ENCODE data around the gene HDAC9. TPM values are rescaled to one million over a fixed set of nuclear protein-coding genes. Genes with fewer than 3 reads are reported as not detected.

HDAC9 gene
- polyA plus RNA-seq, 2 of the 4 experiments (the other 2 are of a cell fraction) = 0.05 to 0.26 TPM

DNA sequence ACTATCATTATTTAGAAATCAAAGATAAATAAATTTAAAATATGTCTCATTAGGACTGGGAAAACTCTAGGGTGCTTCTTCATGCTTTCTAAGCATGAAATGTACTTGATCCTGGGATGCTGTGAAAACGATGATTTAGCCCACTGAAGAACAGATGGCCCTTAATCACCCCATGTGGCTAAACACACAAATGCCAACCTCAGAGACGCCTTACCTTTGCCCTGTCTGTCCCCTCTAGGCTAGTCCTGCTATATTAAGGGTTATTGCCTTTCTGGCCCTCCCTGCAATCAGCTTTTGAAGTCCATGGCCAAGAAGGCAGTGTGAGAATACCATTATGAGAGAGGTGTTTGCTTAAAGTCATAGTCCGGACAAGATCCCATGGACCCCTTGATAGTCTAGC, 404.7 kb downstream of the HDAC9 start:
- Histone ChIP-seq H3K4me3 (no peak overlapping the region), H3K27ac (no peak overlapping the region), H3K9me3 (no peaks in the 10 kb centered on the region), H3K4me1 (peaks cover 7% of the 10 kb centered on the region; the same call in 1 of the 3 replicates), H3K4me2 (no peak overlapping the region)
- DNase-seq (ENCODE audit: low read depth in 1 of 2, low spot score in 1 of 2) = no peak
- FAIRE-seq = no peak
- ChIA-PET CTCF (no interaction called here), POLR2A (no interaction called here)
- TF ChIP-seq MAZ (IDR thresholded peaks at IDR 0.05; ENCODE audit: borderline replicate concordance, low read depth, low read length) (no peak), ZFP36 (IDR thresholded peaks at IDR 0.05; ENCODE audit: borderline replicate concordance, partially characterized antibody) (no peak), HEYL (CRISPR knock-in tag; IDR thresholded peaks at IDR 0.05) (no peak), SREBF2 (IDR thresholded peaks at IDR 0.05) (no peak), PHF8 (IDR thresholded peaks at IDR 0.05; ENCODE audit: borderline replicate concordance, low read depth) (no peak), EHF (CRISPR knock-in tag; IDR thresholded peaks at IDR 0.05) (no peak), NR3C1 (IDR thresholded peaks at IDR 0.05) (no peak), ZC3H11A (IDR thresholded peaks at IDR 0.05) (no peak), RAD21 (conservative IDR thresholded peaks at IDR 0.05 in 1 of 2, IDR thresholded peaks at IDR 0.05 in 1 of 2) (no peak), FOSB (CRISPR knock-in tag; IDR thresholded peaks at IDR 0.05) (no peak), SMC3 (IDR thresholded peaks at IDR 0.05) (no peak), KDM5A (IDR thresholded peaks at IDR 0.05) (no peak), CHD2 (IDR thresholded peaks at IDR 0.05; ENCODE audit: low read length, partially characterized antibody) (no peak), FOSL2 (IDR thresholded peaks at IDR 0.05) (no peak), FOSL2 (CRISPR knock-in tag; IDR thresholded peaks at IDR 0.05) (no peak), ESRRA (IDR thresholded peaks at IDR 0.05; ENCODE audit: borderline replicate concordance, low read length) (no peak)
- TF ChIP-seq, protein P1, sequence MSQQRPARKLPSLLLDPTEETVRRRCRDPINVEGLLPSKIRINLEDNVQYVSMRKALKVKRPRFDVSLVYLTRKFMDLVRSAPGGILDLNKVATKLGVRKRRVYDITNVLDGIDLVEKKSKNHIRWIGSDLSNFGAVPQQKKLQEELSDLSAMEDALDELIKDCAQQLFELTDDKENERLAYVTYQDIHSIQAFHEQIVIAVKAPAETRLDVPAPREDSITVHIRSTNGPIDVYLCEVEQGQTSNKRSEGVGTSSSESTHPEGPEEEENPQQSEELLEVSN (IDR thresholded peaks at IDR 0.05; ENCODE audit: borderline replicate concordance, low read depth) = no peak
- TF ChIP-seq, protein P2, sequence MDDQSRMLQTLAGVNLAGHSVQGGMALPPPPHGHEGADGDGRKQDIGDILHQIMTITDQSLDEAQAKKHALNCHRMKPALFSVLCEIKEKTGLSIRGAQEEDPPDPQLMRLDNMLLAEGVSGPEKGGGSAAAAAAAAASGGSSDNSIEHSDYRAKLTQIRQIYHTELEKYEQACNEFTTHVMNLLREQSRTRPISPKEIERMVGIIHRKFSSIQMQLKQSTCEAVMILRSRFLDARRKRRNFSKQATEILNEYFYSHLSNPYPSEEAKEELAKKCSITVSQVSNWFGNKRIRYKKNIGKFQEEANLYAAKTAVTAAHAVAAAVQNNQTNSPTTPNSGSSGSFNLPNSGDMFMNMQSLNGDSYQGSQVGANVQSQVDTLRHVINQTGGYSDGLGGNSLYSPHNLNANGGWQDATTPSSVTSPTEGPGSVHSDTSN (IDR thresholded peaks at IDR 0.05) = no peak
- TF ChIP-seq, protein P3, sequence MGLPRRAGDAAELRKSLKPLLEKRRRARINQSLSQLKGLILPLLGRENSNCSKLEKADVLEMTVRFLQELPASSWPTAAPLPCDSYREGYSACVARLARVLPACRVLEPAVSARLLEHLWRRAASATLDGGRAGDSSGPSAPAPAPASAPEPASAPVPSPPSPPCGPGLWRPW (IDR thresholded peaks at IDR 0.05) = no peak
- TF ChIP-seq, protein P4, sequence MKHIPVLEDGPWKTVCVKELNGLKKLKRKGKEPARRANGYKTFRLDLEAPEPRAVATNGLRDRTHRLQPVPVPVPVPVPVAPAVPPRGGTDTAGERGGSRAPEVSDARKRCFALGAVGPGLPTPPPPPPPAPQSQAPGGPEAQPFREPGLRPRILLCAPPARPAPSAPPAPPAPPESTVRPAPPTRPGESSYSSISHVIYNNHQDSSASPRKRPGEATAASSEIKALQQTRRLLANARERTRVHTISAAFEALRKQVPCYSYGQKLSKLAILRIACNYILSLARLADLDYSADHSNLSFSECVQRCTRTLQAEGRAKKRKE (CRISPR knock-in tag; IDR thresholded peaks at IDR 0.05; ENCODE audit: low read depth) = no peak
- 39% methylated on average over 3 of the region's 3 CpGs for WGBS (ENCODE audit: missing lambda C conversion rate)
- ATAC-seq = no peak

DNA sequence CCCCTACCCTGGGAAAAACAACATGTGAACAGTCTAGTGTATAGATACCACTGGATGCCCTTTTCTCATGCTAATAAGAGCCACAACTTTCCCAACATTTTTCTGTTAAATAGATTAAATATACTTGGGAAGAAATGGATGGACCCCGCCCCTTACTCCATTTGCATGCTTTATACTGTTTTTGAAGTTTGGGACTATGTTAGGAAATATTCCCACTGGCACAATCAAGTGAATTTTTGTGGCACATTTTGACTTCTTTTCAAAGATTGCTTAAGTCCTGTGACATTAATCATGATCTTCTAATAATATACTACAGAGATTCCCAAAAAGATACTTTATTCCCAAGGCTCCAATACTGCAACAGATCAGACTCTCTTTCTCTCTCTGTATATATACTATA, 405.3 kb downstream of the HDAC9 start:
- ChIA-PET POLR2A (no interaction called here), CTCF (no interaction called here)
- TF ChIP-seq CEBPB (IDR thresholded peaks at IDR 0.05) (no peak), JUN (IDR thresholded peaks at IDR 0.05) (no peak)
- Histone ChIP-seq H3K27ac (no peak overlapping the region), H3K9me3 (no peaks in the 10 kb centered on the region), H3K4me1 (peaks cover 1% of the 10 kb centered on the region; the same call in 1 of the 3 replicates), H3K4me2 (no peak overlapping the region), H3K4me3 (no peak overlapping the region)
- 29% methylated on average over 1 of the region's 1 CpG for WGBS (ENCODE audit: missing lambda C conversion rate)
- DNase-seq (ENCODE audit: low read depth in 1 of 2, low spot score in 1 of 2) (no peak), FAIRE-seq (no peak), ATAC-seq (no peak)

DNA sequence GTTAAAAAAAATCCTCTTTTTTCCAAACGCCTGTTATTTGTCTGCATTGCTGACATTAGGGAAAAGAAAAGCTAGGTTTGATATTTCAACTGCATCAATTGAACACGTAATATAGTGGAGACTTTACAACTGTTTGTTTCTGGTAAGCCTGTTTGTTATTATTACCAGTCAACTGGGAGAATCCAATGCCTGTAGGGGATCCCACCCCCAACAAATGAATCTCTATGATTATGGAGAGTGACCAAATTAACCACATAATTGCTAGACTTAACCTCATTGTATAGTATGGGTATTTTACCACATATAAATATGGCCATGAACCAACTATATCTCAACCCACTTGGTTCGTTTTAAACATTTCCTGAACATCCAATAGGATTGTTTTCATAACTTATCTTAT, 405.8 kb downstream of the HDAC9 start:
- CTCF ChIA-PET = interaction anchor here (0.7 to 1.0 kb wide), 2 partner anchors 10 to 12 kb away, joined by 3 read pairs; no protein-coding TSS in a partner anchor
- FAIRE-seq = no peak
- 27% methylated on average over 3 of the region's 3 CpGs for WGBS (ENCODE audit: missing lambda C conversion rate)
- TF ChIP-seq POLR2AphosphoS2 (conservative IDR thresholded peaks at IDR 0.05; ENCODE audit: low read length) = no peak
- no peak for TF ChIP-seq RCOR1 (IDR thresholded peaks at IDR 0.05; ENCODE audit: low read depth, low read length)
- TF ChIP-seq ZNF302 (CRISPR knock-in tag; IDR thresholded peaks at IDR 0.05) = no peak
- no peak for TF ChIP-seq MAFK (IDR thresholded peaks at IDR 0.05; ENCODE audit: partially characterized antibody)
- TF ChIP-seq NPAS2 (CRISPR knock-in tag; IDR thresholded peaks at IDR 0.05; ENCODE audit: borderline replicate concordance) = no peak
- no peak for TF ChIP-seq ZFP36 (IDR thresholded peaks at IDR 0.05; ENCODE audit: borderline replicate concordance, partially characterized antibody)
- no peak for TF ChIP-seq CBX8 (IDR thresholded peaks at IDR 0.05)
- TF ChIP-seq PHF8 (IDR thresholded peaks at IDR 0.05; ENCODE audit: borderline replicate concordance, low read depth) = no peak
- no peak for TF ChIP-seq FOSB (CRISPR knock-in tag; IDR thresholded peaks at IDR 0.05)
- TF ChIP-seq JUNB (IDR thresholded peaks at IDR 0.05) = no peak
- TF ChIP-seq ESRRA (IDR thresholded peaks at IDR 0.05; ENCODE audit: borderline replicate concordance, low read length) = no peak
- no peak for TF ChIP-seq HDAC2 (IDR thresholded peaks at IDR 0.05)
- TF ChIP-seq CBX2 (IDR thresholded peaks at IDR 0.05; ENCODE audit: borderline replicate concordance, low read depth) = no peak
- TF ChIP-seq, protein P5, sequence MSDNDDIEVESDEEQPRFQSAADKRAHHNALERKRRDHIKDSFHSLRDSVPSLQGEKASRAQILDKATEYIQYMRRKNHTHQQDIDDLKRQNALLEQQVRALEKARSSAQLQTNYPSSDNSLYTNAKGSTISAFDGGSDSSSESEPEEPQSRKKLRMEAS (IDR thresholded peaks at IDR 0.05) = no peak
- TF ChIP-seq, protein P6, sequence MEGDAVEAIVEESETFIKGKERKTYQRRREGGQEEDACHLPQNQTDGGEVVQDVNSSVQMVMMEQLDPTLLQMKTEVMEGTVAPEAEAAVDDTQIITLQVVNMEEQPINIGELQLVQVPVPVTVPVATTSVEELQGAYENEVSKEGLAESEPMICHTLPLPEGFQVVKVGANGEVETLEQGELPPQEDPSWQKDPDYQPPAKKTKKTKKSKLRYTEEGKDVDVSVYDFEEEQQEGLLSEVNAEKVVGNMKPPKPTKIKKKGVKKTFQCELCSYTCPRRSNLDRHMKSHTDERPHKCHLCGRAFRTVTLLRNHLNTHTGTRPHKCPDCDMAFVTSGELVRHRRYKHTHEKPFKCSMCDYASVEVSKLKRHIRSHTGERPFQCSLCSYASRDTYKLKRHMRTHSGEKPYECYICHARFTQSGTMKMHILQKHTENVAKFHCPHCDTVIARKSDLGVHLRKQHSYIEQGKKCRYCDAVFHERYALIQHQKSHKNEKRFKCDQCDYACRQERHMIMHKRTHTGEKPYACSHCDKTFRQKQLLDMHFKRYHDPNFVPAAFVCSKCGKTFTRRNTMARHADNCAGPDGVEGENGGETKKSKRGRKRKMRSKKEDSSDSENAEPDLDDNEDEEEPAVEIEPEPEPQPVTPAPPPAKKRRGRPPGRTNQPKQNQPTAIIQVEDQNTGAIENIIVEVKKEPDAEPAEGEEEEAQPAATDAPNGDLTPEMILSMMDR (IDR thresholded peaks at IDR 0.05) = no peak
- no peak for TF ChIP-seq RNF2 (IDR thresholded peaks at IDR 0.05; ENCODE audit: borderline replicate concordance, low read depth)

More for the DNA sequence above, 405.8 kb downstream of the HDAC9 start:
- Histone ChIP-seq H3K9me3 (no peaks in the 10 kb centered on the region), H3K27ac (no peak overlapping the region), H3K4me3 (no peak overlapping the region), H3K4me2 (no peak overlapping the region), H3K4me1 (no peaks in the 10 kb centered on the region)
- POLR2A ChIA-PET = no interaction called here
- ATAC-seq = no peak
- no peak for DNase-seq (ENCODE audit: low read depth in 1 of 2, low spot score in 1 of 2)
